GM12801 (cell line): ENCODE results near the gene IRS2.

Source experiments
- TF ChIP-seq, protein P1 (sequence below): IDR thresholded peaks from one replicate; pipeline ENCODE4 v1.5.1; 2011; ENCODE audit warnings: control low read depth; ENCODE audit not compliant: insufficient read length; ENCODE audit errors: extremely low read depth

Gene IRS2

DNA sequence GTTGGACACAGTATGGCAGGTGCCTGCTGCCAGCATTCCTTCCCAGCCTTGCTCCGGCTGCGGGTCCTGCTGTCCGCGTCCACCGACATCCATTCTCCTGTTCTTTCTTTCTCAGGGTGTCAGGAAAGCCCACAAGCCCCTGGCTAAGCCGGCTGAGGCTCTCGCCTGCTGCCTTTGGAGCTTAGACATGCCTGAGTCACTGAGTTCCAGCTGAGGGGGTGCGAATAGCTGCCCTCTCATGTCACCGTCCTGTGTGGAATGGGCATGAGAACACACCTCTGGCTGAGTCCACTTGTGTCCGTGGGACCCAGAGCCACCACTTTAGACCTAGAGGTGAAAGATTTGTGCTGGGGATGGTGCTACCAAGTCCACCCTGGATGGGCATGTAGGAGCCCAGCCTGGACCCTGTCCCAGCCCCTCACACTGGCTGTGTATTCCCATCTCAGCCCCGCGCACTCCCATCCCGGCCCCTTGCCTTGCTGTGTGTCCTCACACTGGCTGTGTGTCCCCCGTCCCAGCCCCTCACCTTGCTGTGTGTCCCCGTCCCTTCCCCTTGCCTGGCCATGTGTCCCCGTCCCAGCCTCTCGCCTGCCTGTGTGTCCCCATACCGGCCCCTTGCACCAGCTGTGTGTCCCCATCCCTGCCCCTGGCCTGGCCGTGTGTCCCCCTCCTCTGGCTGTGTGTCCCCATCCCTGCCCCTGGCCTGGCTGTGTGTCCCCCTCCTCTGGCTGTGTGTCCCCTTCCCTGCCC, 24.6 kb upstream of the IRS2 start:
- TF ChIP-seq, protein P1, sequence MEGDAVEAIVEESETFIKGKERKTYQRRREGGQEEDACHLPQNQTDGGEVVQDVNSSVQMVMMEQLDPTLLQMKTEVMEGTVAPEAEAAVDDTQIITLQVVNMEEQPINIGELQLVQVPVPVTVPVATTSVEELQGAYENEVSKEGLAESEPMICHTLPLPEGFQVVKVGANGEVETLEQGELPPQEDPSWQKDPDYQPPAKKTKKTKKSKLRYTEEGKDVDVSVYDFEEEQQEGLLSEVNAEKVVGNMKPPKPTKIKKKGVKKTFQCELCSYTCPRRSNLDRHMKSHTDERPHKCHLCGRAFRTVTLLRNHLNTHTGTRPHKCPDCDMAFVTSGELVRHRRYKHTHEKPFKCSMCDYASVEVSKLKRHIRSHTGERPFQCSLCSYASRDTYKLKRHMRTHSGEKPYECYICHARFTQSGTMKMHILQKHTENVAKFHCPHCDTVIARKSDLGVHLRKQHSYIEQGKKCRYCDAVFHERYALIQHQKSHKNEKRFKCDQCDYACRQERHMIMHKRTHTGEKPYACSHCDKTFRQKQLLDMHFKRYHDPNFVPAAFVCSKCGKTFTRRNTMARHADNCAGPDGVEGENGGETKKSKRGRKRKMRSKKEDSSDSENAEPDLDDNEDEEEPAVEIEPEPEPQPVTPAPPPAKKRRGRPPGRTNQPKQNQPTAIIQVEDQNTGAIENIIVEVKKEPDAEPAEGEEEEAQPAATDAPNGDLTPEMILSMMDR: no peak

DNA sequence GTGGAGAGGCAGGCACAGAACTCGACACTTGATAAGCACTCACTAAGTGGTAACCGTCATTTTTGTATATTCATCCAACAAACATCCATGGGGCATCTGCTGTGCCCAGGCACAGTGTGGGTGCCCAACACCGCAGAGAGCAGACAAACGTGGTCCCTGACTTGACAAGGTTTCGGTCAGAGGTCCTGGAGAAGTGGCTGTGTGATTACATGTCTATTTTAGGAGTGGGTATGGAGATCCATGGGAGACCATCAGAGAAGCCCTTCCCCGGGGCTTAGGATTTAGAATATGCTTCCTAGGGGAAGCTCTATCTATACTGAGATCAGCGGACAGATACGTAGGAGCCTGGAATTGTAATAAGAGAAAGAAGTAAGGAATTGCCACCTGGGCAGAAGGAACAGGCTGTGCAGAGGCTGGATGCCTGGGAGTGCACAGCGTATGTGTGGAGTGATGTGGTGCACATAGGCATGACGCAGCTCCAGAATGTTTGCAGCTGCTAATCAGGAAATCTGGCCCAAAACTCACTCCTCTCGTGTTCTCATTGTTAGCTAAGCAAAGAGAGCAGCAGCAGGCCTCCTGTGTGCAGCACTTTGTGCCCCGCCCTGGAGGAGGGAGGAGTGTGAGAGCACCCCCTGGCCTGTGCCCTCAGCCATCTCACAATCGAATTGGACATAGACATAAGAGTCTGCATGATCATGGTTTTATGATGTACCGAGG, 23.0 kb upstream of the IRS2 start:
- TF ChIP-seq, protein P1: no peak

DNA sequence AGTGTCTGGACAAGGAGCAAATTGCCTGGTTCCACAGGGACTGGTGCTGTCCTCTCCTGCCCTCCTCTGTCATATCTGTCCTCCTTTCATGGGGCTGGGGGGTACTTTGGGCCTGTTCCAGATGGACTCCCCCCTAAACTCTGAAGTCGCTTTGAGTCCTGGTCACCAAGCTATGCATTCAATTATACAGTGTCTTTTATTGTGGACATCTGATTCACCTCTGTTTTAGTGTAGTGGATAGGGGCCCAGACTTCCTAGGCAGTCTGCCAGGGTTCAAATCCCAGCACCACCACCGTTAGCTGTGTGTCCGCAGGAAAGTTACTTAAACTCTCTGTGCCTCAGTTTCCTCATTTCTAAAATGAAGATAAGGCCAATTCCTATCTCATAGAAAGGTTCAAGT, 21.0 kb upstream of the IRS2 start:
- TF ChIP-seq, protein P1: no peak

DNA sequence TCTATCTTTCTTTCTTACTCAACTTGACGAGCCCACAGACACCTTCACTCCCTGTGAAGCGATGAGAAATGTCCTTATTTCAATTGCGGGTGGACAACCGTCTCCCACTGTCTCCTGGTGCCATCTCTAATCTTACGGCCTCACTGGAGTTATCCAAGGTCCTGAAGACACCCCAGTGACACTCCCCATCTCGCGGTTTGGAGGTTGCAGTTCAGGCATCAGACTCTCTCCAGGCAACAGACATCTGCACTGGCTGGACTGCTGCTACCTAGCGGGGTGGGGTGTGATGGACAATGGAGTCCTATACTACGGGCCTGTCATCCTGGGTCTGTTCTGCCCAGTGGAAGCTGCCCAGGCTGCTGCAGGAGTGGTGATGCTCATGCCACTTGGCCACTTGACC, 18.3 kb upstream of the IRS2 start:
- TF ChIP-seq, protein P1: no peak

DNA sequence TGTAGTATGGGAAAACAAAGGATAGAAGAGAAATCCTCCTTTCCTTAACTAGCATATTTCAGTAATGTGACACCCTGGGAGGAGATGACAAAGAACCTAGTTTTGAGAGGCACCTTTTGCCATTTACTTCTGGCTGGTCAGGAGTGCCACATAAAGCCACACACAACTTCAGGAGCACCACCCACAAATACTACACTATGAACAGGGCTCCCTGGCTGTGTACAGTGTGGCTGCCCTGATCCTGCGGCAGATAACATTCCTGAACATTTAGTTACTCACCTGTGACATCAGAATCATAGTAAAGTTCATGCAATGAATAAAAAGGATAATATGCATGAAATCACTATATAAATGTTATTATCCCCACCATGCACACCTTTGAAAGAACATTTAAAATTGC, 17.4 kb upstream of the IRS2 start:
- TF ChIP-seq, protein P1: no peak

DNA sequence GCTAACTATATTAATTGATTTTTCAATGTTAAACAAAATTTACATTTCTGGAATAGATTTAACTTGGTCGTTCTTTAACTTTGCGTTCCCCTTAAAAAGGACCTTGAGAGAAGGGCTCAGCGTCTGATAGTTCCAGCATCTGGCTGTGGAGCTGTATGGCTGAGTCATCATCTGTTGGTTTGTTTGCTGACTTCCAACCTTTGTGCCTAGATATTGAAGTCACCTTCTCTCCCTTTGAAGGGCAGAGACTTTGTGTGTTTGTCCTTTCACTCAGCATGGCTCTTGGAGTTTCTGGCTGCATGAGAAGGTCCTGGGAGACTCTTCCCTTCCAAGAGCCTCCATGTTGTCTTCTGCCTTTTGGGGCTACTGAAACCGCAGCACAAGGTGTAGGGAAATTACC, 16.6 kb upstream of the IRS2 start:
- TF ChIP-seq, protein P1: no peak

DNA sequence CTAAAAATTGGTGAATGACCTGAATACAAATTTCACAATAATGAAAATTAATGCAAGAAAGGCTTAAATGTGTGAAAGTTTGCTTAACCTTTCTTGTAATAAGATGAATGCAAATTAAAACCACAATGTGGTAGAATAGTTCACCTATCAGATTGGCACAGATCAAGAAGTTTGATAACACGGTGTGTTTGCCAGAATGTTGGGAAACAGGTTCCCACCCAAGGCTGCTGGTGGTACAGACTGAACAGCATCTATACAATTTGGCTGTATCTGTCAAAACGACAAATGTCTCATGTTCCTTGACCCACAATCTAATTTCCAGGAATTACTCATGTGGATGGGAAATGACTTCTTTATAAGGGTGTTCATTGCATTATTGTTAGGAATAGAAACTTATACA, 8.6 kb upstream of the IRS2 start:
- TF ChIP-seq, protein P1: no peak
